GM12878 (cell line): ENCODE measurements around the gene CCDC178. TPM values are rescaled to one million over a fixed set of nuclear protein-coding genes. Genes with fewer than 3 reads are reported as not detected.

Experiments
- ATAC-seq: fragments of 200-7000 bp; cut with Tn5 transposase; 3 replicates; pipeline ENCODE4 v1.9.1; 2020; ENCODE audit warnings: mild to moderate bottlenecking, moderate library complexity
- BruUV-seq: library from RNA; stranded (reverse); fragments of 400-500 nt; replicated peaks from 2 replicates; lab custom pipeline; 2021; lab: Mats Ljungman, UMichigan
- CTCF ChIA-PET: fragments of 300-600 bp; sonication (Branson Sonifier 250); formaldehyde crosslinking; extraction: SDS; loops from one replicate; lab custom pipeline; 2021; ENCODE audit warnings: inconsistent platforms; lab: Yijun Ruan, JAX
- POLR2A ChIA-PET: fragments of 350-600 bp; formaldehyde crosslinking; extraction: SDS; loops from one replicate; lab custom pipeline; 2021; ENCODE audit warnings: inconsistent platforms; lab: Charles Lee
- RAD21 ChIA-PET: fragments of 300-600 bp; sonication (Branson Sonifier 250); formaldehyde crosslinking; loops from one replicate; lab custom pipeline; 2023; ENCODE audit warnings: antibody characterized with exemption; ENCODE audit not compliant: unreplicated experiment; lab: Charles Lee
- SMC1A ChIA-PET: fragments of 300-600 bp; sonication (Branson Sonifier 250); formaldehyde crosslinking; loops from one replicate; lab custom pipeline; 2023; ENCODE audit not compliant: unreplicated experiment, uncharacterized antibody; lab: Charles Lee
- DNase-seq: peaks from one replicate; pipeline ENCODE4 v3.0.0-alpha.2; 2011; ENCODE audit warnings: low read depth, low spot score
- FAIRE-seq: peaks from 3 replicates; lab custom pipeline; 2011; peaks lifted over from hg19 to GRCh38; lab: Jason Lieb, UNC
- H2AFZ ChIP-seq: 2 replicates; pipeline ENCODE4 v1.6.0; 2011; ENCODE audit warnings: low read depth, low read length, control low read depth; ENCODE audit not compliant: control insufficient read depth
- H3K27ac ChIP-seq: 2 replicates; pipeline ENCODE4 v1.5.1; 2011; ENCODE audit warnings: control low read depth; ENCODE audit not compliant: control insufficient read depth, insufficient read depth
- H3K27me3 ChIP-seq, 2 experiments: replicated peaks in 1 of 2; 2 replicates each; pipeline versions ENCODE4 v1.6.0 to v1.6.1; 2011; ENCODE audit warnings: low read length in 1 of 2; ENCODE audit not compliant: control insufficient read depth in 2 of 2, insufficient read depth in 2 of 2
- H3K36me3 ChIP-seq, 2 experiments: 2 replicates each; pipeline ENCODE4 v1.5.1; 2011; ENCODE audit warnings: low read length in 1 of 2; ENCODE audit not compliant: control insufficient read depth in 2 of 2, insufficient read depth in 2 of 2
- H3K4me1 ChIP-seq: 2 replicates; pipeline ENCODE4 v1.6.1; 2011; ENCODE audit warnings: mild to moderate bottlenecking, low read length, moderate library complexity, mixed read lengths; ENCODE audit not compliant: control insufficient read depth, insufficient read depth
- H3K4me2 ChIP-seq: 2 replicates; pipeline ENCODE4 v1.6.0; 2011; ENCODE audit warnings: control low read depth; ENCODE audit not compliant: control insufficient read depth, insufficient read depth
- H3K4me3 ChIP-seq: fragments of 200-600 bp; sonication (generic); 2 replicates; pipeline ENCODE4 v1.5.1; 2016
- H3K79me2 ChIP-seq: 2 replicates; pipeline ENCODE4 v1.6.0; 2011; ENCODE audit warnings: low read length; ENCODE audit not compliant: control insufficient read depth, insufficient read depth
- H3K9ac ChIP-seq: 2 replicates; pipeline ENCODE4 v1.8.0; 2011; ENCODE audit warnings: low read length, control low read depth, mixed read lengths; ENCODE audit not compliant: control insufficient read depth, insufficient read depth
- H3K9me3 ChIP-seq: replicated peaks from 3 replicates; pipeline ENCODE4 v1.5.1; 2011; ENCODE audit warnings: mild to moderate bottlenecking, low read length; ENCODE audit not compliant: control insufficient read depth, insufficient read depth
- H4K20me1 ChIP-seq: 2 replicates; pipeline ENCODE4 v1.6.0; 2011; ENCODE audit not compliant: control insufficient read depth, insufficient read depth
- BCL3 ChIP-seq: IDR thresholded peaks from 2 replicates; pipeline ENCODE4 v1.6.1; 2011; ENCODE audit warnings: borderline replicate concordance, low read depth, mild to moderate bottlenecking, moderate library complexity, low read length; ENCODE audit not compliant: insufficient read depth, poor library complexity, severe bottlenecking
- BHLHE40 ChIP-seq, 2 experiments: fragments of 450-650 bp in 1 of 2; IDR thresholded peaks; 2 replicates each; pipeline ENCODE4 v1.6.1; 2011 to 2017; ENCODE audit warnings: low read depth in 2 of 2, borderline replicate concordance in 1 of 2, improper control_type of control experiment in 1 of 2, low read length in 1 of 2, mild to moderate bottlenecking in 1 of 2
- CBX3 ChIP-seq: fragments of 200-600 bp; sonication (generic); IDR thresholded peaks from 2 replicates; pipeline ENCODE4 v1.6.1; 2016; ENCODE audit warnings: low read depth, borderline replicate concordance
- CHD1 ChIP-seq: IDR thresholded peaks from 2 replicates; pipeline ENCODE4 v1.6.1; 2012; ENCODE audit warnings: low read depth, low read length, improper control_type of control experiment
- CHD4 ChIP-seq: fragments of 200-600 bp; sonication (generic); IDR thresholded peaks from 2 replicates; pipeline ENCODE4 v1.6.1; 2016; ENCODE audit warnings: mild to moderate bottlenecking
- E2F4 ChIP-seq: IDR thresholded peaks from 2 replicates; pipeline ENCODE4 v1.6.1; 2012; ENCODE audit warnings: low read depth, low read length, improper control_type of control experiment
- FOXM1 ChIP-seq: IDR thresholded peaks from 2 replicates; pipeline ENCODE4 v1.6.1; 2012; ENCODE audit warnings: low read depth, mild to moderate bottlenecking, inconsistent platforms, low read length, moderate library complexity
- GABPA ChIP-seq: IDR thresholded peaks from 2 replicates; pipeline ENCODE4 v1.6.1; 2014; ENCODE audit warnings: antibody characterized with exemption, low read depth, mild to moderate bottlenecking, inconsistent platforms
- KDM1A ChIP-seq: fragments of 200-600 bp; sonication (generic); IDR thresholded peaks from 2 replicates; pipeline ENCODE4 v1.6.1; 2016; ENCODE audit warnings: borderline replicate concordance
- NKRF ChIP-seq: fragments of 450-650 bp; conservative IDR thresholded peaks from 2 replicates; pipeline ENCODE4 v1.6.1; 2017; ENCODE audit warnings: mild to moderate bottlenecking, moderate library complexity
- PAX8 ChIP-seq: fragments of 450-650 bp; IDR thresholded peaks from 2 replicates; pipeline ENCODE4 v1.6.1; 2017; ENCODE audit warnings: mild to moderate bottlenecking, moderate library complexity
- POLR2AphosphoS2 ChIP-seq: IDR thresholded peaks from 2 replicates; pipeline ENCODE4 v1.6.1; 2011; ENCODE audit warnings: low read depth, mild to moderate bottlenecking, low read length, improper control_type of control experiment, moderate library complexity
- RB1 ChIP-seq: fragments of 450-650 bp; formaldehyde crosslinking; IDR thresholded peaks from 2 replicates; pipeline ENCODE4 v1.6.1; 2017; ENCODE audit warnings: mild to moderate bottlenecking, borderline replicate concordance
- RELA ChIP-seq: fragments of 450-650 bp; IDR thresholded peaks from 2 replicates; pipeline ENCODE4 v1.8.0; 2014; ENCODE audit warnings: borderline replicate concordance; ENCODE audit not compliant: partially characterized antibody
- SKIL ChIP-seq: fragments of 450-650 bp; IDR thresholded peaks from 2 replicates; pipeline ENCODE4 v1.6.1; 2017; ENCODE audit warnings: mild to moderate bottlenecking, low read depth, inconsistent platforms; ENCODE audit not compliant: poor library complexity, severe bottlenecking
- SUPT20H ChIP-seq: IDR thresholded peaks from 2 replicates; pipeline ENCODE4 v1.6.1; 2011; ENCODE audit warnings: low read depth, mild to moderate bottlenecking, low read length, moderate library complexity, borderline replicate concordance; ENCODE audit not compliant: control insufficient read depth
- TCF12 ChIP-seq: IDR thresholded peaks from 2 replicates; pipeline ENCODE4 v1.6.1; 2011; ENCODE audit warnings: low read depth, mild to moderate bottlenecking, low read length
- USF2 ChIP-seq: IDR thresholded peaks from 2 replicates; pipeline ENCODE4 v1.6.1; 2011; ENCODE audit warnings: low read depth, low read length, improper control_type of control experiment, borderline replicate concordance
- WGBS: methylation state at CpG from one replicate; pipeline ENCODE4 v1.1.6; 2016; ENCODE audit warnings: low lambda C conversion rate; ENCODE audit not compliant: insufficient replicate concordance, insufficient coverage; ENCODE audit errors: missing lambda C conversion rate; 5-methylcytosine and 5-hydroxymethylcytosine counted together
- in situ Hi-C: fragments of 300-500 bp; cut with MboI; formaldehyde crosslinking; loops from 9 replicates; pipeline ENCODE4 v1.14.3; 2018; ENCODE audit warnings: mixed read lengths
- intact Hi-C: fragments of 100-400 bp; cut with micrococcal nuclease; formaldehyde crosslinking; loops from one replicate; pipeline ENCODE4 v1.14.2; 2022; ENCODE audit not compliant: unreplicated experiment
- polyA plus RNA-seq, 11 experiments: library from polyadenylated mRNA; depleted of rRNA in 4 of 11; unstranded in 6 of 11; stranded (reverse) in 5 of 11; fragments of >200 nt; fragmentation: Nextera tagmentation in 4 of 11; fragmentation: Illumina TruSeq in 1 of 11; extraction: Ambion mirVana in 4 of 11; extraction: Trizol in 1 of 11; gene quantifications; 1 replicate in 1 of 11; 2 replicates in 10 of 11; pipeline versions ENCODE4 v1.2.1 to v1.2.3, GENCODE V29; 2011 to 2016; ENCODE audit warnings: inconsistent platforms in 2 of 11, missing spikeins in 2 of 11, low read depth in 1 of 11
- total RNA-seq, 4 experiments: library from RNA; depleted of rRNA in 3 of 4; stranded (reverse); fragments of >200 nt in 3 of 4; fragmentation: Illumina TruSeq in 1 of 4; extraction: Trizol in 1 of 4; gene quantifications; 2 replicates each; pipeline versions ENCODE4 v1.2.1 to v1.2.3, GENCODE V29; 2013 to 2021

CCDC178 gene
- total and polyA plus RNA-seq, 10 of the 15 experiments (the other 5 are each of a cell fraction or from before 2014, with no cell fraction given): 0.04 TPM; not detected in 9

GRCh38 chr18:33460681-33461080 is 20.2 kb upstream of the CCDC178 start:
- no TSS peak for BruUV-seq

More at GRCh38 chr18:33460681-33461080, 20.2 kb upstream of the CCDC178 start:
- Histone ChIP-seq H4K20me1 (no peaks in the 10 kb centered on the region), H3K9me3 (no peaks in the 10 kb centered on the region), H3K9ac (no peak overlapping the region), H3K4me2 (no peak overlapping the region), H3K27ac (no peak overlapping the region)
- 0% methylated on average over 1 of the region's 1 CpG for WGBS
- ATAC-seq: no peak
- no peak for FAIRE-seq
- TF ChIP-seq SUPT20H: no peak
- no peak for TF ChIP-seq POLR2AphosphoS2
- TF ChIP-seq CBX3: no peak
- no peak for TF ChIP-seq SKIL
- TF ChIP-seq FOXM1: no peak
- no peak for TF ChIP-seq KDM1A
- no peak for TF ChIP-seq CHD4
- no peak for TF ChIP-seq PAX8
- TF ChIP-seq GABPA: no peak
- no peak for TF ChIP-seq BCL3
- no peak for TF ChIP-seq RB1
- TF ChIP-seq CHD1: no peak
- TF ChIP-seq BHLHE40 (IDR thresholded peaks at IDR 0.05; ENCODE audit: borderline replicate concordance in 1 of 2, low read depth in 2 of 2, low read length in 1 of 2): no peak
- TF ChIP-seq USF2: no peak
- no peak for TF ChIP-seq TCF12
- no peak for TF ChIP-seq NKRF
- TF ChIP-seq RELA: no peak
- TF ChIP-seq E2F4: no peak
- TF ChIP-seq, all 136 proteins: peak for 0
- intact Hi-C loops (no loop called here), in situ Hi-C loops (no loop called here)
- DNase-seq: no peak
- H3K27me3 ChIP-seq: no peaks in the 10 kb centered on the region
- SMC1A ChIA-PET: no interaction called here
- RAD21 ChIA-PET: no interaction called here
- H2AFZ ChIP-seq: no peak overlapping the region
- H3K36me3 ChIP-seq: no peaks in the 10 kb centered on the region
- CTCF ChIA-PET: interaction anchor here (0.6 kb wide), 1 partner anchor 335 kb away, joined by 3 read pairs; no protein-coding TSS in a partner anchor
- no peaks in the 10 kb centered on the region for H3K79me2 ChIP-seq
- H3K4me1 ChIP-seq: no peaks in the 10 kb centered on the region
- H3K4me3 ChIP-seq: no peak overlapping the region
- POLR2A ChIA-PET: no interaction called here
